ENCODE measurements around the gene KLKB1. TPM values are rescaled to one million over a fixed set of nuclear protein-coding genes. Genes with fewer than 3 reads are reported as not detected.

KLKB1 gene
- total and polyA plus RNA-seq, 7 donors: 0.29 to 0.91 (median 0.47) TPM; not detected in 1

DNA sequence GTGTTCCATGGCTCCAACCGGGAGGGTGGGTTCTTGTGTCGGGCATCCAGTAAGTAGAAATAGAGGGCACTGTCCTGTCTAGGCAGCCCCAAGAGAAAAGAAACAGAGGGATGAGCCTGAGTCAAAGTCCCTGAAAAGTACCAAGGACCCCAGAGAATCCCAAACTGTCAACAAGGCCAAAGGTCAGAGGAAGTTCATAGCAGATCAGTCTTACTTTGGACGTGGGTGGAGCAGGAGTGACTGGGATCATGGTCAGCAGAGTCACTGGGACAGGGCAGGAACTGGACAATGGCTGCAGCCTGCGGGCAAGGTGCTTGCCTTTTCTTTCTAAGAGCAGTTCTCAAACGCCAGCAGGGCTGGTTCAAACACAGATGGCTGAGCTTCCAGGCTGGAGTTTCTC is 56.0 kb downstream of the KLKB1 start:
- TF ChIP-seq, protein P1, sequence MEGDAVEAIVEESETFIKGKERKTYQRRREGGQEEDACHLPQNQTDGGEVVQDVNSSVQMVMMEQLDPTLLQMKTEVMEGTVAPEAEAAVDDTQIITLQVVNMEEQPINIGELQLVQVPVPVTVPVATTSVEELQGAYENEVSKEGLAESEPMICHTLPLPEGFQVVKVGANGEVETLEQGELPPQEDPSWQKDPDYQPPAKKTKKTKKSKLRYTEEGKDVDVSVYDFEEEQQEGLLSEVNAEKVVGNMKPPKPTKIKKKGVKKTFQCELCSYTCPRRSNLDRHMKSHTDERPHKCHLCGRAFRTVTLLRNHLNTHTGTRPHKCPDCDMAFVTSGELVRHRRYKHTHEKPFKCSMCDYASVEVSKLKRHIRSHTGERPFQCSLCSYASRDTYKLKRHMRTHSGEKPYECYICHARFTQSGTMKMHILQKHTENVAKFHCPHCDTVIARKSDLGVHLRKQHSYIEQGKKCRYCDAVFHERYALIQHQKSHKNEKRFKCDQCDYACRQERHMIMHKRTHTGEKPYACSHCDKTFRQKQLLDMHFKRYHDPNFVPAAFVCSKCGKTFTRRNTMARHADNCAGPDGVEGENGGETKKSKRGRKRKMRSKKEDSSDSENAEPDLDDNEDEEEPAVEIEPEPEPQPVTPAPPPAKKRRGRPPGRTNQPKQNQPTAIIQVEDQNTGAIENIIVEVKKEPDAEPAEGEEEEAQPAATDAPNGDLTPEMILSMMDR (IDR thresholded peaks at IDR 0.05): no peak
- intact Hi-C loops (cut with DNase I): no loop called here
- Histone ChIP-seq H3K27ac (no peak overlapping the region), H3K4me3 (no peak overlapping the region), H3K4me1 (no peaks in the 10 kb centered on the region), H3K27me3 (ENCODE audit: insufficient read depth in 3 of 3, low read length in 2 of 3) (no peaks in the 10 kb centered on the region), H3K9me3 (no peaks in the 10 kb centered on the region), H3K36me3 (ENCODE audit: insufficient read depth in 1 of 2, low read depth in 1 of 2) (no peaks in the 10 kb centered on the region)
- DNase-seq (no peak), ATAC-seq (no peak)
- 66 to 72% (median 72%) methylated on average over 5 of the region's 5 CpGs for WGBS, 3 donors

DNA sequence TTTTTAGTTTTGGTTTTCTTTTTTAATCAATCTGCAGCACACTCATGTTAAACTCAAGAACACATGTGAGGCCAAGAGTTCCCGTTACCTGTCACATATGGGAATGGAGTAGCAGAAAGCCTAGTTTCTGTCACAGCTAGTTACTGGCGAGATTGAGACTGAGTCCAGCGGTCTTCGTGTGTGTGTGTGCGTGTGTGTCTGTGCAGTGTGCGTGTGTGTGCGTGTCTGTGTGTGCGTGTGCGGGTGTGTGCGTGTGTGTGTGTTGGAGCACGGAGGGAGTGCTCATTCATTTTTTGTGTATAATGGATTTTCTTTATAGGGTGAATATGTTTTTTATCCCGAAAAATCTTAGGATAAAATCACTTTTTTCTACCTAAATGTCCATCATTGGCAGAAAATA is 57.8 kb downstream of the KLKB1 start:
- intact Hi-C loops (cut with DNase I): no loop called here
- TF ChIP-seq, protein P1 (IDR thresholded peaks at IDR 0.05): no peak
- Histone ChIP-seq H3K9me3 (no peaks in the 10 kb centered on the region), H3K4me1 (no peaks in the 10 kb centered on the region), H3K27me3 (ENCODE audit: insufficient read depth in 3 of 3, low read length in 2 of 3) (no peaks in the 10 kb centered on the region), H3K4me3 (no peak overlapping the region), H3K27ac (no peak overlapping the region), H3K36me3 (ENCODE audit: insufficient read depth in 1 of 2, low read depth in 1 of 2) (no peaks in the 10 kb centered on the region)
- ATAC-seq (no peak), DNase-seq (no peak)
- 88 to 94% (median 90%) methylated on average over 12 of the region's 12 CpGs for WGBS, 3 donors

DNA sequence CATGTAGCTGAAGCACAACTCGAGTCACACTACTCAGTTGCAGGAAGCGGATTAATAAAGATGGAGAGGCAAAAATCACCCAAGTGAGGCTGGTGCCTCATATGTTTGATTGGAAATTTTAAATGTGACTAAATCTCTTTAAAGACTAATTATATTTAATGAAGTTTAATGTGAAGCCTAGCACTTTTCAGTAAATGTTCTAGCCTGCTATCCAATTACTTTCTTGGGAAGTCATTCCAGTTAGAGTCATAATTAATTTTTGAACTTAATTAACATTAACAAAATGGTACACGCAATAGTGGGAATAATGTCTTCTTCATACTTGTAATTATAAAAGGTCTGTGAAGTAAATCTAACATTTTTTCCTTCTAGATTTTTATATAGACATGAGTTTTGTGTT is 59.3 kb downstream of the KLKB1 start:
- TF ChIP-seq, protein P1 (IDR thresholded peaks at IDR 0.05): no peak
- intact Hi-C loops (cut with DNase I): no loop called here
- ATAC-seq (no peak), DNase-seq (no peak)
- H3K36me3 ChIP-seq (ENCODE audit: insufficient read depth in 1 of 2, low read depth in 1 of 2): no peaks in the 10 kb centered on the region
- no peak overlapping the region for H3K4me3 ChIP-seq
- no peak overlapping the region for H3K27ac ChIP-seq
- peaks cover 0 to 3% (median 0%) of the 10 kb centered on the region in 3 donors for H3K27me3 ChIP-seq (ENCODE audit: insufficient read depth in 3 of 3, low read length in 2 of 3)
- no peaks in the 10 kb centered on the region for H3K9me3 ChIP-seq
- no peaks in the 10 kb centered on the region for H3K4me1 ChIP-seq
- WGBS, 3 donors: 81 to 89% (median 88%) methylated on average over 3 of the region's 3 CpGs

DNA sequence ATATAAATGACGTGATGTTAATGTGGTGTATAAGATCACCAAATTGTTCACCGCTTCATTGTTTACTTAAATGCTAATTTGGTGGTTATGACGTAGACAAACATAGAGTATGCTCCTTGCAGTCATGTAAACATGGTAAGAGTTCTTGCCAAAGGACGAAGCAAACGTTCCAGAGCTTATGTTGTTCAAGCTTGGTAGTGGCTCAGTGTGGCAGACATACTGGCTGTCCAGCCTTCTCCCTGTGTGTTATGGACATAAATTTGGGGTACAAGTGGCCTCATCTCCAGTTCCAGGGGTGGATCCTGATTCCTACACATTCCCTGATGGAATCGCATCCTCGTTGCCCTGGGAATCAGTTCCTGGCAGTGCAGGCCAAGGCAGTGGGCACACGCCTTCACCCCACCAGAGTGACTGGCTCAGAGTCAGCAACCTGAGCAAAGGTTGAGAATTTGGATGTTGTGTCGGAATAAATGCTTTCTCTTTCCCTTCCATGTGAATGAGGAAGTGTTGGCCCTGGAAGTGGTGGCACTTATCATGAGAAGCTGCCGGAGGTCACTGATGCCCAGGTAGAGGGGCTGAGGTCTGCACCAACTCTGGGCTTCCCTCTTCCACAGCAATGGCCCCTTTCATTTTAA is 64.1 kb downstream of the KLKB1 start:
- H3K4me1 ChIP-seq: no peaks in the 10 kb centered on the region
- DNase-seq (no peak), ATAC-seq (no peak)
- no peak overlapping the region for H3K27ac ChIP-seq
- no peaks in the 10 kb centered on the region for H3K36me3 ChIP-seq (ENCODE audit: insufficient read depth in 1 of 2, low read depth in 1 of 2)
- TF ChIP-seq, protein P1 (IDR thresholded peaks at IDR 0.05): no peak
- H3K9me3 ChIP-seq: no peaks in the 10 kb centered on the region
- intact Hi-C loops (cut with DNase I): no loop called here
- no peak overlapping the region for H3K4me3 ChIP-seq
- peaks cover 0 to 7% (median 3%) of the 10 kb centered on the region in 3 donors for H3K27me3 ChIP-seq (ENCODE audit: insufficient read depth in 3 of 3, low read length in 2 of 3)
- WGBS, 3 donors: 70 to 75% (median 72%) methylated on average over 10 of the region's 10 CpGs

DNA sequence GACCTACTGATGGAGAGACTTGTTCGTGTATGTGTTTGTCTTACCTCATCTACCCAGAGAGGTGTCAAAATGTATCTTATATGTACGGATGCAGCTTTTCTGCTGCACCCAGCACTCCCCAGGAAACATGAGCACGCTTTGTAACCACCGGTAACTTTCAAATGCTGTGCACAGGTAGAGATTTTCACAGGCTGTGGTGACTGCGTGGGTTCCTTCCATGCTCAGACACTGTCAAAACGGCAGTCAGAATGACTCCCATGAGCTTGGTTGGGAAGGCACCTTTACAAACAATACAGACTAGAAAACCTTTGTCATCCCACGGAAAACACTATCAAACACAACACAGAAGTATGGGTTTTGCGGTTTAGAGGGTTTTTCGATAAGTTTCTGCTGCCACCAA is 66.9 kb downstream of the KLKB1 start:
- DNase-seq (no peak), ATAC-seq (no peak)
- intact Hi-C loops (cut with DNase I): no loop called here
- WGBS, 3 donors: 78 to 89% (median 87%) methylated on average over 9 of the region's 9 CpGs
- no peaks in the 10 kb centered on the region for H3K4me1 ChIP-seq
- no peaks in the 10 kb centered on the region for H3K36me3 ChIP-seq (ENCODE audit: insufficient read depth in 1 of 2, low read depth in 1 of 2)
- H3K9me3 ChIP-seq: no peaks in the 10 kb centered on the region
- H3K27ac ChIP-seq: no peak overlapping the region
- peaks cover 0 to 27% (median 6%) of the 10 kb centered on the region in 3 donors for H3K27me3 ChIP-seq (ENCODE audit: insufficient read depth in 3 of 3, low read length in 2 of 3)
- H3K4me3 ChIP-seq: no peak overlapping the region
- TF ChIP-seq, protein P1 (IDR thresholded peaks at IDR 0.05): no peak

Data from psoas muscle (tissue), 8 donors.